GM12801 (cell line): ENCODE data around the gene CREBBP.

Source experiments
- CTCF ChIP-seq: IDR thresholded peaks from one replicate; pipeline ENCODE4 v1.5.1; 2011; ENCODE audit warnings: control low read depth; ENCODE audit not compliant: insufficient read length; ENCODE audit errors: extremely low read depth

The CREBBP gene

DNA sequence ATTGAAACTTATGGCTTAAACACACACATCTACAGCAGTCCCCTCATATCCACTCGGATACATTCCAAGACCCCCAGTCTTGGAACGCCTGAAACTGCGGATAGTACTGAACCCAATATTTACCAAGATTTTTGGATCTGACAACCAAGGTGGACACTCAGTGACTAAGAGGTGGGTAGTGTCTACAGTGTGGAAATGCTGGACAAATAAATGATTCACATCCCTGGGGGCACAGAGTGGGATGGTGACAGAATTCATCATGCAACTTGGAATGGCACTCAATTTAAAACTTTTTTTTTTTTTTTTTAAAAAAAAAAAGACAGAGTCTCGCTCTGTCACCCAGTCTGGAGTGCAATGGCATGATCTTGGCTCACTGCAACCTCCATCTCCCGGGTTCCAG lies 109.0 kb downstream of the CREBBP start:
- TF ChIP-seq CTCF: no peak

DNA sequence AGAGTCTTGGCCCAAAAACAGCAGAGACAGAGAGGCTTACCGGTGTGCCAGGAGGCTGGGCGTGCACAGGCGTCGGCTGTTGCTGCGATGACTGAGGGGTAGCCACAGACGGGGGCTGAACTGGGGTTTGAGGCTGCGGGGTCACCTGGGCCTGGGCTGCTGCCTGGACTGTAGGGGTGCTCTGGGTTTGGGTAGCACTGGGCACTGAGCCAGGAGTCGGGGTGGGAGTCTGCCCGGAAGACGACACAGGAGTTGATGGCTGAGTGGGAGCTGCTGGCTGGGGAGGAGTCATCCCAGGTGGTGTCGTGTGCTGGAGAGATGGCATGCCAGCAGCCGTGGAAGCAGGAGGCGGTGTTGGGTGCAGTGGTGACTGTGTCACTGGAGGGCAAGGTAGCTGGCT lies 110.0 kb downstream of the CREBBP start:
- TF ChIP-seq CTCF: no peak

DNA sequence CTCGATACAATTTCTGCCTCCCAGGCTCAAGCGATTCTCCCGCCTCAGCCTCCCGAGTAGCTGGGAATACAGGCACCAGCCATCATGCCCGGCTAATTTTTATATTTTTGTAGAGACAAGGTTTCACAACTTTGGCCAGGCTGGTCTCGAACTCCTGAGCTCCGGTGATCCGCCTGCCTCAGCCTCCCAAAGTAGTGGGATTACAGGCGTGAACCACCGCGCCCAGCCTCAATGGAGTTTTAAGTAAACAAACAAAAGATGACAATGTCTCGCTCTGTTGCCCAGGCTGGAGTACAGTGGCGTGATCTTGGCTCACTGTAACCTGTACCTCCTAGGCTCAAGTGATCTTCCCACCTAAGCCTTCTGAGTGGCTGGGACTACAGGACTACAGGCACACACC lies 110.6 kb downstream of the CREBBP start:
- no peak for TF ChIP-seq CTCF

- TF ChIP-seq CTCF: no peak
Measured at GRCh38 chr16:3769013-3769412, 111.5 kb downstream of the CREBBP start.

- TF ChIP-seq CTCF: no peak
Measured at GRCh38 chr16:3767333-3767986, 113.1 kb downstream of the CREBBP start.

DNA sequence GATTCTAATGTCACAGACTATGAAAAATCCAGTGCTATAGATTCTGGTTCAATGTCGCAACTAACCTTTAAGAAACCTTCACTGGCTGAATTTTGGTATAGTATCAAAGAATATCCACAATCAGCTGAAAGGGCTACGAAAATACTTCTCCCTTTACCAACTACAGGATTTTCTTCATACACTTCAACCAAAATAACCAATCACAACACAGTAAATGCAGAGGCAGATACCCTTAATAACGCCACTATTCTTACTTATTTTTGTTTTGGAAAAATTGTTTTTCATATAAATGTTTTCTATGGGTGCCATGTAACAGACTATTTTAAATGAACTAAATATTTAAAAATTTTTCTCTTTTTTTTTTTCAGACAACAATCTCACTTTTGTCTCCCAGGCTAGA lies 114.3 kb downstream of the CREBBP start:
- no peak for TF ChIP-seq CTCF

GRCh38 chr16:3764409-3764808 lies 116.1 kb downstream of the CREBBP start:
- TF ChIP-seq CTCF: no peak
